ENCODE data around the gene EIF2S3. TPM values are rescaled to one million over a fixed set of nuclear protein-coding genes. Genes with fewer than 3 reads are reported as not detected.

The EIF2S3 gene
- polyA plus RNA-seq, 1 of the 3 experiments (the other 2 are of a cell fraction), result 68.4 TPM

DNA sequence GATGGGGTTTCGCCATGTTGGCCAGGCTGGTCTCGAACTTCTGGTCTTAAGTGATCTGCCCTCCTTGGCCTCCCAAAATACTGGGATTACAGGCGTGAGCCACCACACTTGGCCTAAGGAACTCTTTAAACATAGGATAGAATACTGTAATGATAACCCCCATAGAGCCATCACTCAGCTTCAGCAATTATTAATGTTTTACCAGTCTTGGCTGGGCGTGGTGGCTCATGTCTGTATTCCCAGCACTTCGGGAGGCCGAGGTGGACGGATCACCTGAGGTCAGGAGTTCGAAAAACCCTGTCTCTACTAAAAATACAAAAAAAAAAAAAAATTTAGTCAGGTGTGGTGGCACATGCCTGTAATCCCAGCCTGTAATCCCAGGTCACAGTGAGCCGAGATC, 15.1 kb downstream of the EIF2S3 start:
- Histone ChIP-seq H3K36me3 (replicated peaks in 1 of 2; ENCODE audit: control insufficient read depth in 1 of 2, insufficient read depth in 2 of 2, low read length in 1 of 2) (peaks cover 41 to 93% of the 10 kb centered on the region in 2 experiments), H3K79me2 (ENCODE audit: insufficient read depth) (peaks cover 39% of the 10 kb centered on the region), H3K9ac (no peak overlapping the region), H3K4me3 (ENCODE audit: low read depth in 2 of 2, low read length in 1 of 2) (no peak overlapping the region), H3K9me2 (no peaks in the 10 kb centered on the region), H4K20me1 (ENCODE audit: insufficient read depth) (0 out of 2 replicates have a peak, but pooled peaks cover 11% of the 10 kb centered on the region), H3K27ac (ENCODE audit: low read depth in 2 of 2, low read length in 1 of 2) (no peak overlapping the region), H3K9me3 (no peaks in the 10 kb centered on the region), H3K27me3 (ENCODE audit: insufficient read depth) (no peaks in the 10 kb centered on the region), H2AFZ (ENCODE audit: low read depth) (no peak overlapping the region), H3K4me2 (no peak overlapping the region), H3F3A (replicated peaks; ENCODE audit: insufficient read depth) (peaks cover 40% of the 10 kb centered on the region), H3K4me1 (ENCODE audit: control insufficient read depth in 1 of 2, insufficient read depth in 2 of 2, low read depth in 1 of 2, low read length in 1 of 2) (no peaks in the 10 kb centered on the region)
- no peak for DNase-seq
- 89% methylated on average over 8 of the region's 9 CpGs for WGBS (ENCODE audit: low lambda C conversion rate)
- POLR2A ChIA-PET, result interaction anchor here (0.7 kb wide), 1 partner anchor 12 kb away, joined by 5 read pairs; no protein-coding TSS in a partner anchor
- CTCF ChIA-PET, result interaction anchor here (0.9 to 1.2 kb wide), 3 partner anchors 16 to 173 kb away, joined by 3 read pairs; partner anchors contain the start of gene ZFX
- no peak for TF ChIP-seq RAD21 (IDR thresholded peaks at IDR 0.05; ENCODE audit: low read length)
- TF ChIP-seq TAF1 (IDR thresholded peaks at IDR 0.05; ENCODE audit: borderline replicate concordance, low read depth, low read length), result no peak
- no peak for TF ChIP-seq NRF1 (IDR thresholded peaks at IDR 0.05; ENCODE audit: low read depth, low read length)
- no peak for TF ChIP-seq GABPA (IDR thresholded peaks at IDR 0.05; ENCODE audit: low read depth)
- TF ChIP-seq CHD2 (IDR thresholded peaks at IDR 0.05; ENCODE audit: low read length, partially characterized antibody), result no peak
- TF ChIP-seq TEAD4 (IDR thresholded peaks at IDR 0.05; ENCODE audit: borderline replicate concordance, insufficient read depth), result no peak
- TF ChIP-seq MXI1 (IDR thresholded peaks at IDR 0.05; ENCODE audit: low read depth, low read length), result no peak
- TF ChIP-seq, protein P1, sequence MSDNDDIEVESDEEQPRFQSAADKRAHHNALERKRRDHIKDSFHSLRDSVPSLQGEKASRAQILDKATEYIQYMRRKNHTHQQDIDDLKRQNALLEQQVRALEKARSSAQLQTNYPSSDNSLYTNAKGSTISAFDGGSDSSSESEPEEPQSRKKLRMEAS (IDR thresholded peaks at IDR 0.05; ENCODE audit: low read depth), result no peak
- no peak for TF ChIP-seq MEF2A (IDR thresholded peaks at IDR 0.05; ENCODE audit: borderline replicate concordance, low read depth)
- TF ChIP-seq USF1 (IDR thresholded peaks at IDR 0.05; ENCODE audit: borderline replicate concordance, low read depth), result no peak
- TF ChIP-seq POLR2AphosphoS5 (IDR thresholded peaks at IDR 0.05; ENCODE audit: low read depth, low read length), result no peak
- TF ChIP-seq EZH2phosphoT487 (IDR thresholded peaks at IDR 0.05; ENCODE audit: borderline replicate concordance, low read depth), result no peak
- no peak for TF ChIP-seq GATA2 (CRISPR knock-in tag; IDR thresholded peaks at IDR 0.05)

DNA sequence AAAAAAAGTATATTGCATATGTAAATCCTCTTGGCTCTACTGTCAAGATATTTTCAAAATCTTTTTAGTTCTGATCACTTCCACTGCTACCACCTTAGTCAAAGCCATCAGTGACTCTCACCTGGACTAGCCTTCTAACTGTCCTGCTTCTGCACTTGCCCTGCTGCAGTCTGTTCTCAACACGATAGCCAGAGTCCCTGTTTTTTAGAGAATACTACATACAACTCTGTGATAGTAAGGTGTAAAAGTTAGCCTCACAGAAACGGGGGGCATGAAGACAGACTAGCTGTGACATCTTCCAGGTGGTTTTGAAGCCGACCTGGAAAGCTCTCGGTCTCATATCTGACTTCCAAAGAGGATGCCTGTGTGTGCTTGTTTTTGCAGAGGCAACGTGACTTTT, 24.7 kb downstream of the EIF2S3 start:
- H3K9me3 ChIP-seq, result no peaks in the 10 kb centered on the region
- no peak overlapping the region for H3K9ac ChIP-seq
- no peaks in the 10 kb centered on the region for H3K27me3 ChIP-seq (ENCODE audit: insufficient read depth)
- H3K9me2 ChIP-seq, result no peaks in the 10 kb centered on the region
- no peaks in the 10 kb centered on the region for H4K20me1 ChIP-seq (ENCODE audit: insufficient read depth)
- H2AFZ ChIP-seq (ENCODE audit: low read depth), result no peak overlapping the region
- TF ChIP-seq YY1 (IDR thresholded peaks at IDR 0.05; ENCODE audit: low read depth), result no peak
- TF ChIP-seq NRF1 (IDR thresholded peaks at IDR 0.05; ENCODE audit: low read depth, low read length), result no peak
- no peak for TF ChIP-seq POLR2AphosphoS5 (IDR thresholded peaks at IDR 0.05; ENCODE audit: low read depth, low read length)
- TF ChIP-seq RXRA (IDR thresholded peaks at IDR 0.05; ENCODE audit: borderline replicate concordance, low read depth), result no peak
- no peak for TF ChIP-seq RFX5 (IDR thresholded peaks at IDR 0.05; ENCODE audit: low read length)
- no peak for TF ChIP-seq USF1 (IDR thresholded peaks at IDR 0.05; ENCODE audit: borderline replicate concordance, low read depth)
- TF ChIP-seq, protein P2, sequence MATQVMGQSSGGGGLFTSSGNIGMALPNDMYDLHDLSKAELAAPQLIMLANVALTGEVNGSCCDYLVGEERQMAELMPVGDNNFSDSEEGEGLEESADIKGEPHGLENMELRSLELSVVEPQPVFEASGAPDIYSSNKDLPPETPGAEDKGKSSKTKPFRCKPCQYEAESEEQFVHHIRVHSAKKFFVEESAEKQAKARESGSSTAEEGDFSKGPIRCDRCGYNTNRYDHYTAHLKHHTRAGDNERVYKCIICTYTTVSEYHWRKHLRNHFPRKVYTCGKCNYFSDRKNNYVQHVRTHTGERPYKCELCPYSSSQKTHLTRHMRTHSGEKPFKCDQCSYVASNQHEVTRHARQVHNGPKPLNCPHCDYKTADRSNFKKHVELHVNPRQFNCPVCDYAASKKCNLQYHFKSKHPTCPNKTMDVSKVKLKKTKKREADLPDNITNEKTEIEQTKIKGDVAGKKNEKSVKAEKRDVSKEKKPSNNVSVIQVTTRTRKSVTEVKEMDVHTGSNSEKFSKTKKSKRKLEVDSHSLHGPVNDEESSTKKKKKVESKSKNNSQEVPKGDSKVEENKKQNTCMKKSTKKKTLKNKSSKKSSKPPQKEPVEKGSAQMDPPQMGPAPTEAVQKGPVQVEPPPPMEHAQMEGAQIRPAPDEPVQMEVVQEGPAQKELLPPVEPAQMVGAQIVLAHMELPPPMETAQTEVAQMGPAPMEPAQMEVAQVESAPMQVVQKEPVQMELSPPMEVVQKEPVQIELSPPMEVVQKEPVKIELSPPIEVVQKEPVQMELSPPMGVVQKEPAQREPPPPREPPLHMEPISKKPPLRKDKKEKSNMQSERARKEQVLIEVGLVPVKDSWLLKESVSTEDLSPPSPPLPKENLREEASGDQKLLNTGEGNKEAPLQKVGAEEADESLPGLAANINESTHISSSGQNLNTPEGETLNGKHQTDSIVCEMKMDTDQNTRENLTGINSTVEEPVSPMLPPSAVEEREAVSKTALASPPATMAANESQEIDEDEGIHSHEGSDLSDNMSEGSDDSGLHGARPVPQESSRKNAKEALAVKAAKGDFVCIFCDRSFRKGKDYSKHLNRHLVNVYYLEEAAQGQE (IDR thresholded peaks at IDR 0.05; ENCODE audit: low read depth, low read length), result no peak
- no peak for TF ChIP-seq USF2 (IDR thresholded peaks at IDR 0.05; ENCODE audit: borderline replicate concordance, low read depth, low read length)
- no peak for TF ChIP-seq FOSL2 (IDR thresholded peaks at IDR 0.05; ENCODE audit: borderline replicate concordance, low read depth)
- TF ChIP-seq ELF1 (IDR thresholded peaks at IDR 0.05), result no peak
- TF ChIP-seq MEF2A (IDR thresholded peaks at IDR 0.05; ENCODE audit: borderline replicate concordance, low read depth), result no peak
- H3K27ac ChIP-seq (ENCODE audit: low read depth in 2 of 2, low read length in 1 of 2), result no peak overlapping the region
- peaks cover 25 to 41% of the 10 kb centered on the region in 2 experiments for H3K36me3 ChIP-seq (replicated peaks in 1 of 2; ENCODE audit: control insufficient read depth in 1 of 2, insufficient read depth in 2 of 2, low read length in 1 of 2)
- ChIA-PET CTCF (interaction anchor here (1.5 kb wide), 1 partner anchor 20 kb away, joined by 3 read pairs; no protein-coding TSS in a partner anchor), POLR2A (no interaction called here)
- no peak overlapping the region for H3K4me3 ChIP-seq (ENCODE audit: low read depth in 2 of 2, low read length in 1 of 2)
- no peak overlapping the region for H3K4me2 ChIP-seq
- DNase-seq, result no peak
- peaks cover 33% of the 10 kb centered on the region for H3F3A ChIP-seq (replicated peaks; ENCODE audit: insufficient read depth)
- H3K4me1 ChIP-seq (ENCODE audit: control insufficient read depth in 1 of 2, insufficient read depth in 2 of 2, low read depth in 1 of 2, low read length in 1 of 2), result no peaks in the 10 kb centered on the region
- whole genome bisulfite sequencing (ENCODE audit: low lambda C conversion rate), result 92% methylated on average over 5 of the region's 5 CpGs
- H3K79me2 ChIP-seq (ENCODE audit: insufficient read depth), result no peaks in the 10 kb centered on the region
